Measurements from ENCODE around the gene UBAC1.

Gene UBAC1

GRCh38 chr9:135993765-135994500 is 32.8 kb upstream of the UBAC1 start:
- DNase-seq (ENCODE audit: low read depth in 2 of 2) = no peak

- no peak for DNase-seq (ENCODE audit: low read depth in 2 of 2)
These were observed 32.2 kb upstream of the UBAC1 start for GRCh38 chr9:135993409-135993742.

DNA sequence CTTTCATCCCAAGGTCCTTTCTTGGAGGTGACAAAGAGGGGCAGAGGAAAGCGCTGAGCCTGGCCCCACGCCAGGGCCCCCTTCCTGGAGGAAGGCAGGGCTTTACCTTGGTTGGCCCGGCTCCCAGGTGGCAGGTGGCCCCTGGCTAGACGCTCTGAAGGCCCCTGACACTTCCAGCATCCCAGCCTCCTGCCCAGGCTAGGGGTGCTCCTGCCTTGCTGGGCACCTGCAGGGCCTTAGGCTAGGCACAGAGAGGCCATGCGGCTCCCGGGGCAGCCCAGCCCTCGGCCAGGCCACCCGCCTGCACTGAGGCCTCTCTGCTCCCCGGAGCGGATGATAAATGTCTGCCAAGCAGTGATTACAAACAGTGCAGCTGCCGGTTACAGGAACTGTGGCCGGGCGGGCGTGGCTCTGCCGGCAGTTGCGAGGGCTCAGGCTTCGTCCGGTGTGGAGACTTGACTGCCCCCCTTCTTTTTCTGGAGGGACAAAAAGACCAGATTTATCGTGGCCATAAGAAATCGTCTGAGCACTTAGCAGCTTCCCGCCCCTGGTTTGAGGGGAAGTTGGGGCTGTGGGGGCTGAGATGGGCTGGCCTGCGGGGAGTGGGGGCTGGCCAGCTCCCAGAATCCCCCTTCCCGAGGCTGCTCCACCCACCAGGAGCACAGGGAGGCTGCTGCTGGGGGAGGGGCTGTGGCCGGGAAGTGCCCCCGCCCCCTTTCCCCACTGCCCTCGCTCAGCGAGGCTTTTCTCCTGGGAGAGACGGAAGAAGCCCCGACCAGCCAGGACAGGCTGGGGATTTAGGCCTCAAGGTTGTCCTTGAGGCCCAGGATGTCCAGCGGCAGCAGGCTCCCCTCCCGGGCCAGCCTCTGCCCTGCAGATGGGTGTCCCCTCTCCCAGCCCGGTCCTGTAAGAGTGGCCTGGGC is 31.6 kb upstream of the UBAC1 start:
- DNase-seq (ENCODE audit: low read depth in 2 of 2) = no peak

DNA sequence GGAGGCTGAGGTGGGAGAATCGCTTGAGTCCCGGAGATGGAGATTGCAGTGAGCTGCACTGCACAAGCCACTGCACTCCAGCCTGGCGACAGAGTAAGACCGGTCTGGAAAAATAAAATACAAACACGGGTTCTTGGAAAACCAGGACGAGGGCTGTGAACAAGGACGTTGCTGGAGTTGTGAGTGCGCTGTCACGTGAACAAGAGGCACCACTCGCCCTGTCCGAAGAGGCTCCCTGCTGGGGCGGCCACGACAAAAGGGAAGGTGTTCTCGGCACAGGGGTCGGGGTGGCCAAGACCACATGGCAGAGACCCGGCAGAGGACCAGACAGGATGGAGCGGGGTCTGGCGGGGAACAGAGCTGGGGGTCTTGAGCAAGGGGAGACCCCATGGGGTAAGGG is 30.6 kb upstream of the UBAC1 start:
- no peak for DNase-seq (ENCODE audit: low read depth in 2 of 2)

DNA sequence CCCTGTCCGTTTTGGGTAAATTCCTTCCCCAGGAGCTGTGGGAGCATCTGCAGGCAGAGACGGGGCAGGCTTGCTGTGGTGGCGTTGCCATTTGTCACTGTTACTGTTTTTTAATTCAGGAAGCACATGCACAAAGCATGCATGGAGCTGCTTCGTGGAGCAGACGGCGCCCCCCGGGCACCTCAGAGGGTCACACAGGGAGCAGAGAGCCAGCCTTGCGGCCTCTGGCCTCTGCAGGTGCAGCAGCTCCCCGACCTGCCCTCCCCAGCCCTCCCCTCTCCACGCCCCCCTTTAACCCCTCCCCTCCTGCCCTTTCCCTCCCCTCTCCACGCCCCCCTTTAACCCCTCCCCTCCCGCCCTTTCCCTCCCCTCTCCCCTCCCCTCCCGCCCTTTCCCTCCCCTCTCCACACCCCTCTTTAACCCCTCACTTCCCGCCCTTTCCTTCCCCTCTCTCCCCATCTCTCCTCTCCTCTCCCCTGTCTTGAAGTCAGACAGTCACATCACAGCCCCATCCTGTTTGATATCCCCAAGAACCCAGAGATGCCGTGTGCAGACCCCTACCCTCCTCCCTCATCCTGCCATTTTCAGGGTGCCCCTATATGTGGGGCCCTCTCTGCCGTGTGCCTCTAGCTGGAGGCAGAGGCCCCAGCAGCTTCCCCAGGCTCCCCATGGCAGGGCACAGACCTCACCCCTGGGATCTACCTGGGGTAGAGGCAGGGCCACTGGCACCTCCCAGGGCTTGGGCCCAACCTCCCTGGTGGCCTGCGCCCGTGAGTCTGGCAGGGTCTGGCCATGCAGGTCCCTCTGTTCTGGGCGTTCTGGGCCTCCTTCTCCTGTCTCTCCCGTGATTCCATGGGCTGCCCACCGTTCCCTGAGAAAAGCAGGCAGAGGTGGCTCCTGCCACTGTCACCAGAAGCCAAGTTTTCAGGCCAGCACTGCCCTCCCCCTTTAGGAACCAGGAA is 29.6 kb upstream of the UBAC1 start:
- DNase-seq (ENCODE audit: low read depth in 2 of 2) = no peak

DNA sequence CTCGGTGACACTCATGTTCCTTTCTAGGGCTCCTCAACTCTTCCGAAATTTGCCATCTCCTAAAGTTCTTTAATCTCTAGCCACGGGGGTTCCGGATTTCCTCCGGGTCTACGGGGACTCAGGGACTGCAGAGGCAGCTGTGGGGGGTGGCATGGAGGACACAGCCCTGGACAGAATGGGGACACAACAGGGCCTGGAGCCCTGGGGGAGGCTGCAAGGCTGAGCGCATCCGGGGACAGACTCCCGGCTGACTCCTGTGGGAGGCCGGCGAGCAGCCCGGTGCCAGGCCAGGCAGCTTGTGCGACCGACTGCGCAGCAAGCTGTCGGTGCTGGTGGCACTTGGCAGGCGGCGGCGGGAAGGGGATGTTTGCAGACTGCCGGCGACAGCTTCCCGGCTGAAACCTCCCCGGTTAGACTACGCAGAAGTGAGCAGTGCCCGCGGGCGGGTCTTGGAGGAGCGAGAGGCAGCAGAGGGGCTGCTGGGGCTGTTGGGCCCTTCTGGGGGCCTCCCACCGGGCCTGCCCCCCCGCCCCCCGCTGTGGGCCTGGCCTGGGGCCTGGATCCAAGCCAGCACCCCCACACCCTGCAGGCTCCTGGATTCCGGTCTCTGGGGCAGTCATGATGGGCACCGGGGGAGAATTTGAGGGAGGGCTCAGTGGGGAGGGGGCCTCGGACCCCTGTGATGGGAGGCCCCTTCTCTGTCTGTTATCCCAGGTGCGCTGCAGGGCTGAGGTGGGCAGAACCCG is 28.7 kb upstream of the UBAC1 start:
- DNase-seq (ENCODE audit: low read depth in 2 of 2) = no peak

GRCh38 chr9:135989157-135989556 is 28.0 kb upstream of the UBAC1 start:
- no peak for DNase-seq (ENCODE audit: low read depth in 2 of 2)

- no peak for DNase-seq (ENCODE audit: low read depth in 2 of 2)
These were observed 27.3 kb upstream of the UBAC1 start for GRCh38 chr9:135988493-135988892.

GRCh38 chr9:135987838-135988404 is 26.7 kb upstream of the UBAC1 start:
- DNase-seq (ENCODE audit: low read depth in 2 of 2) = no peak

DNA sequence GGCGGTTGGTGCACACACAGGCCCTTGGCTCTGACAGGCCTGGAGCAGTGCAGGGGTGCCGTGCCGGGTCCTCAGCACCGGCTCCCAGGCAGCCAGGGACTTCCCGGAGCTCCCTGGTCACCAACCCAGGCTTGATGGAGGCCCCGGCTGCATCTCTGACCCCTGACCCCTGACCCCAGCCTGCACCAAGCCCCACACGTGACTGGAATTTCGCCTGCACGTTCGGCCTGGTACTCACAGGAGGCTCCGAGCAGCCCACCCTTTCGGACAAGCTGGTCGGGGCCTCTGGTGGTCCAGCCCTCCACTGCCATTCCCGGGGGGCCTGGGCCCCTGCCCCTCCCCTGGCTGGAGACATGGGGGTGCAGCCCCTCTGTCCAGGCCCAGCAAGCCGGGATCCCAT is 25.4 kb upstream of the UBAC1 start:
- no peak for DNase-seq (ENCODE audit: low read depth in 2 of 2)

DNA sequence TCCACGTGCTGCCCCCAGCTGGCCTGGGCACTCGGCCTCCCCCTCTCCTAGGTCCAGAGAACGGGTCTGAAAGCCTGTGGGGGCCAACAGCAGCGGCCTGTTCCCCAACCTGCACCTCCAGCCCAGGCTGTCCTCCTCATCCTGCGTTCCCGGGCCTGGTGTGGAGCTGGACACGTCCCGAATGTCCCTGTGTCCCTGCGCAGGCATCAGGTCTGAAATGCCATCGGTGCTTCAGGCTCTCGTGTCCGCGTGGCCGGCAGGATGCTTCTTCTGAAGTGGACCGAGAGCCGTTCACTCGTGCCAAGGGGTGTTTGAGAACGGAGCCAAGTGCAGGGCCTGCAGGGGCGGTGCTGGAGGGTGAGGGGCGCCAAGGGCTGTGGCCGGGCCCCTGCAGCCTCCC is 24.7 kb upstream of the UBAC1 start:
- no peak for DNase-seq (ENCODE audit: low read depth in 2 of 2)

GRCh38 chr9:135985459-135985774 is 24.2 kb upstream of the UBAC1 start:
- DNase-seq (ENCODE audit: low read depth in 2 of 2) = no peak

DNA sequence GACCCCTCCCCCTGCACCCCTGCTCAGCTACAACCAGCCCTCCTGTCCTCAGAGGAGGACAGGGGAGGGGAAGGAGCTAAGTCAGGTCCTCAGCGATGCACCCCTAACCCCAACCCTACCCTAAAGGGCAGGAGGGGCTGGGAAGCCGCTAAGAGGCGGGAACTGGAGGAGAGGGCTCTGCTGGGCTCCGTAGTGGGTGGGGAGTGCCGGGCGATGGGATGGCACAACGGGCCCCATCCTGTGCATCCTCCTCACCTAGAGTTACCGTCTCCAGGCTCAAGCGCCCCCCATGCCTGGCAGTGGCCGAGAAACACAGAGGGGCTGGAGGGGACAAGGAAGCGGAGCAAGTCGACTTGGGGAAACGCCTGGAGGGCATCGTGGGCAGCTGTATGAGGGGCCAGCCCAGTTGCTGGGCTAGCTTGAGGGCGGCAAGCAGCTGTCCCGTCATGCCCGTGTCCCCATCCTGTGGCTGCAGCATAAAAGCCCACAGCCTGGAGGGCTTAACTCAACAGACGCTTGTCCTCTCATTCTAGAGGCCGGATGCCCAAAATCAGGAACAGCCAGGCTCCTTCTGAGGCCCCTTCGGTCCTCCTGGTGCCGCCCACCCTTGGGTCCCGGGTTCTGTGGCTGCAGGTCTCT is 23.0 kb upstream of the UBAC1 start:
- no peak for DNase-seq (ENCODE audit: low read depth in 2 of 2)

DNA sequence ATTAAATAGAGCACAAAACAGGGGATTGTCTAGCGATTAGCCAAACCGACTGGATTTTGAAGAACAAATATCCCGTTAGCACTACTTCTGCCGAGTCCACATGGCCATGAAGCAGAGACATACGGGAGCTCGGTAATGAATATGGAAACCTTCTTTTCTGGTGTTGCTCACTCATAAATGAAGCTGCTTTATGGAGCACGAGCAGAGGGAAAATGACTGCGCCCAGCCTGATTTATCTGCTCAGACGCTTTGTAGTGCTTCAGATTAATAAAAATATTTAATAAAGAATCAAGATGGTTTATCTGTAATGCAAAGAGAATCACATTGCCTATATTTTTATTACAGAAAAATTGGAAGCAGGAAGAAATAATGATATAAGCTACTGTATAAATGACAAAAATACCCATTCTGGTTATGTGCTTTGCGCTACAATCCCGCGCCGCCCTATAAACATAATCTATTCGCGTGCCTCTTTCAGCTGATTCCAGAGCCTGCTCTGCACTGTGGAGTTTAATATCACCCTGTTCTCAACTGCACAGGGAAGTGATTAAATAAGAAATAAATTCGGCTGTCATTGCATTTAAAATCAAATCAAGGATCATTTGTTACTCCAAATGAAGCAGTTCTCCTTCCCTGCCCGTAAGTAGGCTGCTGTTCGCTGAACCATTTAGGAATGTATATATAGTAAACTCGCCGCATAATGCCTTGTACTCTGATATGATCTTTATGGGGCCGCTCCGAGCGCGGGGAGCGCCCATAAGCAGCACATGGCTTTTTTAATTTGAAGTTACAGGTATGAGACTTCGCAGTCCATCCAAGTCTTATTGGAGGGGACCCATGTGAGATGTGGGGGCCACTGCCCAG is 22.3 kb upstream of the UBAC1 start:
- DNase-seq (ENCODE audit: low read depth in 2 of 2) = no peak

- no peak for DNase-seq (ENCODE audit: low read depth in 2 of 2)
These were observed 21.5 kb upstream of the UBAC1 start for GRCh38 chr9:135982499-135983207.

DNA sequence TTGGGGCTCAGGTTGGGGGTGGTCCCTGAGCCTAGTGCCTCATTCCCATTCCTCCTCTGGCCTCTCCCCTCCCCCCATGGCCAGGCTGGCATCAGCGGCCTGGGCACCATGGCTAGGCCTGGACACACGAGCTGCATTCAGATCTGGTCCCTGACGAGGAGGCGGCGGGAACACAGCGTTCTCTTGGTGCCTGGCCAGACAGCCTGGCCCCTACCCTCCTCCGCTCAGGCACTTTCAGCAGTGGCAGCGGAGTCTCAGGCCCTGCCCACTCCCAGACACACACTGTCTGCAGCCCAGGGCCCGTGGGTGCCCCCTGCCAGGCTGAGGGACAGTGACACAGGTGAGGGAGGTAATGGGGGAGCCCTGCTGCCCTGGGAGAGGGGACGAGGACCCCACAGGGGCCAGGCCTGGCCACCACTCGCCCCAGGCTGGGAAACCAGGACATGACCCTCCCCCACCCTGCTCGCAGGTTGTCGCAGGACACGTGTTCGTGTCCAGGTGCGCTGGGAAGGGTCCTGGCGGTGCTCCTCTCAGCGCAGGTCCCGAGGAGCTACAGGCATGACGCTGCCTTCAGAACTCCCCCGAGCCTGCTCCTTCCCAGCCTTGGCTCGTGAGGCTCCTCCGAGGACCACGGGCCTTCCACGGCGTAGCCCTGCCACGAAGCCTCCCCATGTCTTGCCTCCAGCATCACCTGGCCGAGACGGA is 19.9 kb upstream of the UBAC1 start:
- DNase-seq (ENCODE audit: low read depth in 2 of 2) = no peak

- DNase-seq (ENCODE audit: low read depth in 2 of 2) = no peak
These were observed 18.5 kb upstream of the UBAC1 start for GRCh38 chr9:135979547-135980166.
